Right renal pelvis (tissue), 4 donors: ENCODE data around the gene THSD4. TPM values are rescaled to one million over a fixed set of nuclear protein-coding genes. Genes with fewer than 3 reads are reported as not detected.

Experiments used
- DNase-seq, 4 donors: peaks; one replicate each; pipeline ENCODE4 v3.0.0-alpha.2; 2013; ENCODE audit warnings: low read depth in 4 of 4, low spot score in 3 of 4, missing footprints in 1 of 4
- polyA plus RNA-seq, 4 donors: library from polyadenylated mRNA; unstranded; fragments of 120-200 nt; gene quantifications; one replicate each; pipeline ENCODE4 v1.2.1, GENCODE V29; 2013; ENCODE audit not compliant: insufficient read length in 4 of 4

The THSD4 gene
- polyA plus RNA-seq, 4 donors, result 32.7 to 45.9 (median 35.6) TPM

- peak in 1 of 4 donors; percentile 27 for DNase-seq
These were observed 163.9 kb downstream of the THSD4 start for GRCh38 chr15:71278989-71279756.

GRCh38 chr15:71279757-71280141 is 164.5 kb downstream of the THSD4 start:
- no peak for DNase-seq

- no peak for DNase-seq
These were observed 164.9 kb downstream of the THSD4 start for GRCh38 chr15:71280206-71280605.

DNA sequence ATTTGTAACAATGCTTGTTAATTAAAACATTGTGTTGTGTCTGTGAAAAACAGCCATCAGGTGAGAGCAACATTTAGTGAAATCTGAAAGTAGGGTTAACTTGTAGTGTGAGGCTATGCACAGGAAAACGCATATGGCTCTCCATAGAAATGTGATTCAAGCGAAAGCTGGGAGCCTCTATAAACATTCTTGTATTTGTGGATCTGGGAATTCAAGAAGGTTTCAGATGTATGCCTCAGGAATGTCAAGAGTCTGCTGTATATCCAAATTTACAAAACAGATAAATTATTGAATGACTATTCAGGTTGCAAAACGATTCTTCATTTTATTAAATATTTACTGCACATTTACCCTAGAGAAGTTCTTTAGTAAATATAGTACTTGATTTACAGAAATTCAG is 166.0 kb downstream of the THSD4 start:
- DNase-seq, result no peak

DNA sequence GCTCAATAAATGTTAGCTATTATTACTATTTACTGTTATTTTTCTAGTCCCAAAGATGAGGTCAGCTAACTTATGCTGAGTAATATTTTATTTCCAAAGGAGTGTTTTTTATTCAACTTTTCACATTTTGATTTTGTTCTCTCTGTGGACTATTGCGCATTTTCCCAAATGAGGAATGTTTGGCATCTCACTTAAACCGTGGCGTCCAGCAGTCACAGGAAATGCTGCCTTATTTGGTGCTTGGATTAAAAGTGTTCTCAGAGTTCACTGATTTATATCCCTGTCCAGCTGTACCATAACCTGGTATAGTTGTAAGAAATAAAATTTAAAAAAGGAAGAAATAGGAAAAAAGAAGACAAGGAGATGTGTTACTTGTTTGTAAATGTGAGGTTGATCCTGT is 166.8 kb downstream of the THSD4 start:
- DNase-seq, result no peak

DNA sequence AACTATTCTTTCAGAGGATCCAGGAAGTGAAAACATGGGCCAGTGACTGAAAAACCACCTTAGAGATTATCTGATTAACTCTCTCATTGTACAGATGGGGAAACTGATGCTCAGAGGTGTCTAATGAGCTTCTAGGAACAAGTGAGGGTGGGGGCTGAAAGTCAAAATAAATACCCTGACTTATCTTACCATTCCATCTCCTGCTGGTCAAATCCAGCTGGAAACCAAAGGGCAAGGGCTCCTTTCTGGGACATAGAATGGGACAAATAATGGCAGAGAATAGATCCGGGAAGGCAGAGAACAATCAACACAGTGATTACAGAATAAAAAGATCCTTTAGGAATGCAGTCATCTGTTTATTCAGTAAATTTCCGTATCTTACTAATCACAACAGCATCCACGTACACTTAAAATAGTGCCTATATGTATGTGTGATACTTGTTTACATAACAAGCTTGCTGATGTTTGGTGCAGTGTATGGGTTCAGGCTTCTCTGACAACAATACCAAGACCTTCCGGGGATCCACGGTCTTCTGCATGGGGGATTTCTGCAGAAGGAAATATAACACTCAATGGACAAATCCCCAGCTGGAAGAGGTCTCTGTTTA is 173.2 kb downstream of the THSD4 start:
- no peak for DNase-seq

- no peak for DNase-seq
These were observed 174.7 kb downstream of the THSD4 start for GRCh38 chr15:71290002-71290401.

DNA sequence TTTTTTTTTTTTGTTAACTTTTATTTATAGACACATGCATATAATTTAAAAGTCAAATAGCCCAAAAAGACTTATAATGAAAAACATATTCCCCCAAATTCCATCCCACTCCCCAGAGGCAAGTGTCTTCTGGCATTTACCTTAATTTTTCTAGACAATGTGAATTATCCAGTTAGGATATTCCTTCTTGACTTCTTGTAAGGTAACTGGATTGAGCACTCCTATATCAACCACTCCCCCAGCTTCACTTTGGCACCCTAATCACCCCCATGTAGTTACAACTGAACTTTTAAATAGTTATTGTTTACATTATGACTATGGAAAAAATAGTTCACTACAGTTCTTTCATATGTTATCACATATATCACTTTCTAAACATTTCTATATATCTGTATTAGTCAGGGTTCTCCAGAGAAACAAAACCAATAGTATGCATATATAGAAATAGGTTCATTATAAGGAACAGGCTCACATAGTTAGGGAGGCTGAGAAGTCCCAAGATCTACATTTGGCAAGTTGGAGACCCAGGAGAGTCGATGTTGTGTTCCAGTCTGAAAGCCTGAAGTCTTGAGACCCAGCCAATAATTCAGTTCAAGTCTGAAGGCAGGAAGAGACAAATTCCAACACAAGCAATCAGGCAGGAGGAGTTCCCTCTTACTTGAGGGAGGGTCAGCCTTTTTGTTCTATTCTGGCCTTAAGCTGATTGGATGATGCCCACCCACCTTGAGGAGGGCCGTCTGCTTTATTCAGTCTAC is 175.8 kb downstream of the THSD4 start:
- DNase-seq, result no peak

DNA sequence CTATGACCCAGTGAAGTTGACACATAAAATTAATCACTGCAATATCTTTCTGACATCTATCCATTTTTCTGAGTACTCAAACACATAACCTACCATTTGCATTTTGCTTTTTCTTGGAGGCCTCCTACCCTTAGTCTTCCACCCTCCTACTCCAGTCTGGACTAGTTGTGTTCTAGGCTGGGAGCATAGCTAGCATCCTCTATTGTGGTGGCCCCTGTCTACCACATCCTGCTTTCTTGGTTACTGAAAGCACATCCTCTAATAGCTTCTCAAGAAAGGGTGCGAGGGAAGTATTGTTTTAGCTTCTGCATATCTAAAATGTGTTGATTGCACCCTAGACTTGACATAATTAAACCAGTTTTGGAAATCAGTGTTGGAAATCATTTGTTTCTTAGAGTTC is 176.5 kb downstream of the THSD4 start:
- no peak for DNase-seq

DNA sequence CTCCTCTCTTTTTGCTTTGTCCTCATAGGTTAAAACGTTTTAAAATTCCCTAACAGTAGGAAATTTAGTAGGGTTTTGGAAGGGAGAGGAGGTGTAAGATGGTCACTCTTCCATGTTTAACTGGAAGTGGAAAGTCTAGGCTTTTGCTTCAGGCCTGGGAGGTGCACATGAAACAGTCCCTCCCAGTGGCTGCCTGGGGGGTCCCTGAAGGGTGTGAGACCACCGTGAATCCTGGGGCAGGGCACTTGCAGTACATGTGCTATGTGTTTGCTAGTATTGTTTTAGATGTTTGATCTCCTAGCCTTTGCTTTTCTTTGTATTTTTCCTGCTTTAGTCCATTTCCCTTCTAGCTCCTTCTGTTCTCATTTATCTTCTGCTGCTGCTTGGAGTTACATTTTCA is 178.5 kb downstream of the THSD4 start:
- no peak for DNase-seq

DNA sequence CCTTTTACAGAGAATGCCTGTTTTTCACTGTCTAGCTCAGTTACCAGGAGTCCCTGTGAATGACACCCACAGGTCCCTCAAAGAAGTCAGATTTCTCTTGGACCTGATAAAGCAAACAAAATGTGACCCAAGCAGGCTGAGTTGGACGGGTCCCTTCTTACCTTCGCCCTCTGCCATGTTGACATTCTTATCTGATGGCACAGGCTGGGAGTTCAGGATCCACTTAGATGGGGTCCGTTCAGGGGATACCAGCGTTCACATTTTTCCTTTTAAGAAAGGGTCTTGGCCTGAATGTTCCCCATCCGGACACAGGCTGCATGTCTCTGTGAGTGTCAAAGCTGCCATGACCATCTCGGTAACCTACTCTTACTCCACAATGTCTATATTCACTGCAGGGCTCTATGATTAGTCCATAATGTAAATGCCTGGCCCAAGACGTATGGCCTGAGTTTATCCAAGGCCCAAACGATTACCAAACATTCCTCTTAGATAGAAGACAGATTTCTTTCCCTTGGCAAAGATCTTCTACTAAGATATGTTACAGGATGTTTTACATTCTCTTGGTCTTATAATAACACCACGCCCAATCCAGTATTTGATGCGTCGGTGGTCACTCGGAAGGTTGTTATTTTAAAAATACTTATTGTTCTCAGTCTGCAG is 179.1 kb downstream of the THSD4 start:
- no peak for DNase-seq

GRCh38 chr15:71294911-71295602 is 179.8 kb downstream of the THSD4 start:
- DNase-seq, result no peak

DNA sequence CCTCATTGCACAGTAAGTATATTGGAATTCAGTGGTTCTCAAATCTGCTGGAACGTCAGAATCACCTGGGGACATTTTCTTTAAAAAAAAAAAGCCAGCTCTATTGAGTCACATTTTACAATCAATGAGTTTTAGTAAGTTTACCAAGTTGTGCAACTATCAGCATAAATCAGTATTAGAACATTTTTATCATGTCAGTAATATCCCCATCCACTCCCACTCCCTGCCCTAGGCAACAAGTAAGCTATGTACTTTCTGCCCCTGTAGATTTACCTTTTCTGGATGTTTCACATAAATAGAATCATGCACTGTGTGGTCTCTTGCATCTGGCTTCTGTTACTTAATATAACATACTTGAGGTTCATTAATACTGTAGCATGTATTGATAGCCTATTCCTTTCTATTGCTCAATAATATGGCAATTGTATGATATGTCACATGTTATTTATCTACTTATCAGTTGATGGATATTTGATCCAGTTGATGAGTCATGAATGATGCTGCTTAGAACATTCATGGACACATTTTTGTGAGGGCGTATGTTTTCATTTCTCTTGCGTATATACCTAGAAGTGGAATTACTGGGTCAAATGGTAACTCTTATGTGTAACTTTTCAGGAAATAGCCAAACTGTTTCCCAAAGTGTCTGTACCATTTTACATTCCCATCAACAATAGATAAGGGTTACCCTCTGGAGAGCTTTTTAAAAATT is 180.5 kb downstream of the THSD4 start:
- no peak for DNase-seq

- DNase-seq, result no peak
These were observed 181.0 kb downstream of the THSD4 start for GRCh38 chr15:71296315-71296679.

GRCh38 chr15:71301958-71302621 is 186.8 kb downstream of the THSD4 start:
- DNase-seq, result no peak

- DNase-seq, result no peak
These were observed 187.7 kb downstream of the THSD4 start for GRCh38 chr15:71302861-71303410.

GRCh38 chr15:71303977-71304376 is 188.7 kb downstream of the THSD4 start:
- no peak for DNase-seq

- DNase-seq, result no peak
These were observed 189.4 kb downstream of the THSD4 start for GRCh38 chr15:71304681-71305080.

DNA sequence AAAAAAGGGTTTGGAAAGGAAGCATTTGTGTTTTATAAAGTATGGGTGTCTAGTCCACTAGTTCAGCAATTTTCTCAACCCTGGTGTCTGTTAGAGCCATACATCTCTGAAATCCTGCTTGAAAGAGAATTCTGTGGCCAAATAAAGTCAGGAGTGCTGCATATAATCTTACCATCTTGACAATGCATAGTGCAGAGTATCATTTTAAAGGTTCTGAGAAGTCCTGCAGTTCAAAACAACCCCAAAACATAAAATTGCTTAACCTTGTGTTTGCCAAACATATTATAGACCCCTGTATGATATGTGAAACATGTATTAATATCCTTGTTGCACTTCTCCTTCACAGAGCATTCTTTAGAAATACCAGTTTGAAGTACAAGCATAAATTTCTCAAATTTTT is 191.3 kb downstream of the THSD4 start:
- no peak for DNase-seq
